DOHH2 (cell line): ENCODE results near the gene TPCN2.

ENCODE experiments used
- H3F3A ChIP-seq: fragments of 200-600 bp; sonication (generic), shearing (Covaris generic); 2 replicates; pipeline ENCODE4 v1.6.0; 2016; ENCODE audit warnings: antibody characterized with exemption, mild to moderate bottlenecking; ENCODE audit not compliant: control insufficient read depth, insufficient read depth
- H3K27ac ChIP-seq: fragments of 200-600 bp; sonication (generic); 2 replicates; pipeline ENCODE4 v1.5.1; 2014; ENCODE audit warnings: low read depth, mild to moderate bottlenecking, low read length, moderate library complexity
- H3K27me3 ChIP-seq: fragments of 200-600 bp; sonication (generic); 2 replicates; pipeline ENCODE4 v1.6.1; 2014; ENCODE audit warnings: mild to moderate bottlenecking, low read length, mixed read lengths; ENCODE audit not compliant: control insufficient read depth
- H3K36me3 ChIP-seq: fragments of 200-600 bp; sonication (generic); 2 replicates; pipeline ENCODE4 v1.6.1; 2014; ENCODE audit warnings: mild to moderate bottlenecking, low read length, moderate library complexity, mixed read lengths; ENCODE audit not compliant: control insufficient read depth
- H3K4me1 ChIP-seq: fragments of 200-600 bp; sonication (generic); 2 replicates; pipeline ENCODE4 v1.6.1; 2014; ENCODE audit warnings: mild to moderate bottlenecking, low read length, mixed read lengths; ENCODE audit not compliant: control insufficient read depth
- H3K4me2 ChIP-seq: fragments of 200-600 bp; sonication (generic); 2 replicates; pipeline ENCODE4 v1.6.0; 2014; ENCODE audit warnings: mild to moderate bottlenecking, low read length, moderate library complexity
- H3K4me3 ChIP-seq: fragments of 200-600 bp; sonication (generic); 2 replicates; pipeline ENCODE4 v1.5.1; 2014; ENCODE audit warnings: mild to moderate bottlenecking, low read length, mixed read lengths
- H3K79me2 ChIP-seq: fragments of 200-600 bp; sonication (generic); 2 replicates; pipeline ENCODE4 v1.6.1; 2014; ENCODE audit warnings: mild to moderate bottlenecking, low read length, mixed read lengths; ENCODE audit not compliant: control insufficient read depth
- H3K9me2 ChIP-seq: fragments of 200-600 bp; sonication (generic); replicated peaks from 2 replicates; pipeline ENCODE4 v1.6.1; 2014; ENCODE audit warnings: mild to moderate bottlenecking, low read length, mixed read lengths; ENCODE audit not compliant: control insufficient read depth
- H3K9me3 ChIP-seq: fragments of 200-600 bp; sonication (generic); 2 replicates; pipeline ENCODE4 v1.6.1; 2014; ENCODE audit warnings: antibody characterized with exemption, low read length, mixed read lengths; ENCODE audit not compliant: control insufficient read depth, insufficient read depth
- H4K20me1 ChIP-seq: fragments of 200-600 bp; sonication (generic); 2 replicates; pipeline ENCODE4 v1.6.0; 2014; ENCODE audit warnings: low read depth, mild to moderate bottlenecking, antibody characterized with exemption, low read length, moderate library complexity; ENCODE audit not compliant: control insufficient read depth, insufficient read depth
- EZH2phosphoT487 ChIP-seq: fragments of 200-600 bp; sonication (generic); IDR thresholded peaks from 2 replicates; pipeline ENCODE4 v1.6.1; 2017; ENCODE audit warnings: borderline replicate concordance, mild to moderate bottlenecking, antibody characterized with exemption, low read length, moderate library complexity, mixed read lengths
- TF ChIP-seq, protein P1 (sequence below): fragments of 200-600 bp; sonication (generic); IDR thresholded peaks from one replicate; pipeline ENCODE4 v1.5.1; 2014; ENCODE audit warnings: antibody characterized with exemption, mild to moderate bottlenecking, low read depth, low read length; ENCODE audit not compliant: poor library complexity, severe bottlenecking

TPCN2 gene

GRCh38 chr11:69126286-69126685 is 77.6 kb downstream of the TPCN2 start:
- peaks cover 4% of the 10 kb centered on the region; the same call in 1 of the 2 replicates for H3K9me3 ChIP-seq
- H3K36me3 ChIP-seq = no peaks in the 10 kb centered on the region
- H3K4me3 ChIP-seq = no peak overlapping the region
- H3K4me2 ChIP-seq = no peak overlapping the region
- no peaks in the 10 kb centered on the region for H3K9me2 ChIP-seq
- H3K27ac ChIP-seq = no peak overlapping the region
- no peaks in the 10 kb centered on the region for H3F3A ChIP-seq
- H3K79me2 ChIP-seq = no peaks in the 10 kb centered on the region
- no peaks in the 10 kb centered on the region for H3K4me1 ChIP-seq
- TF ChIP-seq EZH2phosphoT487 = no peak
- TF ChIP-seq, protein P1, sequence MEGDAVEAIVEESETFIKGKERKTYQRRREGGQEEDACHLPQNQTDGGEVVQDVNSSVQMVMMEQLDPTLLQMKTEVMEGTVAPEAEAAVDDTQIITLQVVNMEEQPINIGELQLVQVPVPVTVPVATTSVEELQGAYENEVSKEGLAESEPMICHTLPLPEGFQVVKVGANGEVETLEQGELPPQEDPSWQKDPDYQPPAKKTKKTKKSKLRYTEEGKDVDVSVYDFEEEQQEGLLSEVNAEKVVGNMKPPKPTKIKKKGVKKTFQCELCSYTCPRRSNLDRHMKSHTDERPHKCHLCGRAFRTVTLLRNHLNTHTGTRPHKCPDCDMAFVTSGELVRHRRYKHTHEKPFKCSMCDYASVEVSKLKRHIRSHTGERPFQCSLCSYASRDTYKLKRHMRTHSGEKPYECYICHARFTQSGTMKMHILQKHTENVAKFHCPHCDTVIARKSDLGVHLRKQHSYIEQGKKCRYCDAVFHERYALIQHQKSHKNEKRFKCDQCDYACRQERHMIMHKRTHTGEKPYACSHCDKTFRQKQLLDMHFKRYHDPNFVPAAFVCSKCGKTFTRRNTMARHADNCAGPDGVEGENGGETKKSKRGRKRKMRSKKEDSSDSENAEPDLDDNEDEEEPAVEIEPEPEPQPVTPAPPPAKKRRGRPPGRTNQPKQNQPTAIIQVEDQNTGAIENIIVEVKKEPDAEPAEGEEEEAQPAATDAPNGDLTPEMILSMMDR = no peak
- peaks cover 5% of the 10 kb centered on the region; the same call in 1 of the 2 replicates for H3K27me3 ChIP-seq
- H4K20me1 ChIP-seq = no peaks in the 10 kb centered on the region

GRCh38 chr11:69127081-69127850 is 78.5 kb downstream of the TPCN2 start:
- Histone ChIP-seq H3K27ac (no peak overlapping the region), H3K9me2 (no peaks in the 10 kb centered on the region), H3K4me1 (no peaks in the 10 kb centered on the region), H3K79me2 (no peaks in the 10 kb centered on the region), H3F3A (no peaks in the 10 kb centered on the region), H3K9me3 (peaks cover 4% of the 10 kb centered on the region; the same call in 1 of the 2 replicates), H3K4me2 (no peak overlapping the region), H4K20me1 (no peaks in the 10 kb centered on the region), H3K4me3 (no peak overlapping the region), H3K36me3 (no peaks in the 10 kb centered on the region), H3K27me3 (peaks cover 4% of the 10 kb centered on the region; the same call in 1 of the 2 replicates)
- TF ChIP-seq EZH2phosphoT487 = no peak
- TF ChIP-seq, protein P1 = no peak

DNA sequence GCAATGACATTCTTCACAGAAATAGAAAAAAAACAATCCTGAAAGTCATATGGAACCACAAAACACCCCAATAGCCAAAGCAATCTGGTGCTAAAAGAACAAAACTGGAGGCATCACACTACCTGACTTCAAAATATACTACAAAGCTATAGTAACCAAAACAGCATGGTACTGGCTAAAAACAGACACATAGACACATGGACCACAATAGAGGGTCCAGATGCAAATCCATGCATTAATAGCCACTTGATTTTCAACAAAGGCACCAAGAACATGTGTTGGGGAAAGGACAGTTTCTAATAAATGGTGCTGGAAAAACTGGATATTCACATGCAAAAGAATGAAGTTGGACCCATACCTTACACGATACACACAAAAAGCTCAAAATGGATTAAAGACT is 79.2 kb downstream of the TPCN2 start:
- no peaks in the 10 kb centered on the region for H4K20me1 ChIP-seq
- H3K27me3 ChIP-seq = 0 out of 2 replicates have a peak, but pooled peaks cover under 1% of the 10 kb centered on the region
- no peak overlapping the region for H3K4me2 ChIP-seq
- TF ChIP-seq, protein P1 = no peak
- no peak for TF ChIP-seq EZH2phosphoT487
- H3K4me3 ChIP-seq = no peak overlapping the region
- H3K4me1 ChIP-seq = no peaks in the 10 kb centered on the region
- peaks cover 5% of the 10 kb centered on the region; the same call in 1 of the 2 replicates for H3K9me3 ChIP-seq
- H3K36me3 ChIP-seq = no peaks in the 10 kb centered on the region
- no peak overlapping the region for H3K27ac ChIP-seq
- H3F3A ChIP-seq = no peaks in the 10 kb centered on the region
- H3K79me2 ChIP-seq = no peaks in the 10 kb centered on the region
- no peaks in the 10 kb centered on the region for H3K9me2 ChIP-seq
